ENCODE measurements around the gene EXOSC7. TPM values are rescaled to one million over a fixed set of nuclear protein-coding genes. Genes with fewer than 3 reads are reported as not detected.

EXOSC7 gene
- total RNA-seq, 1 donor from 2014 or later, result 95.5 TPM

DNA sequence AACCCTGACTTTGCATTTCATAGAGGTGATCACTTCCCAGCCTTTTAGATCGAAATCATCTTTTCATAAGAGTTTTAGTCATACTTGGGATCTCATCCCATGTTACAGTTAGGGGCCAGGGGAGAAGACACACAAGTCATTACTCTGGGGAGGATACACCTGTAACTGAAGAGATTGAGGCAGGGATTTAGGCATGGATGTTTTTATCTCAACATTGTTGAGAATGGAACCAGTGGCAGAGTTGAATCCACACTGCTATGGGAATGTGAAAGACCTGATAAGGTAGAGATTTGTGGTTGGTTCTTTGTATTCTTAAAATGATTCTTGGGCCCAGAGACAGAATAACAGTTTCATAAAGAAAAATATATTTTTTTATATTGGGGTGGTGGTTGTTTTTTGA, 33.8 kb downstream of the EXOSC7 start:
- H3K27me3 Mint-ChIP-seq, result no peaks in the 10 kb centered on the region
- H3K4me3 Mint-ChIP-seq, result no peak overlapping the region
- no peak overlapping the region for H3K27ac Mint-ChIP-seq
- peaks cover 24% of the 10 kb centered on the region for H3K4me1 Mint-ChIP-seq
- intact Hi-C loops (cut with micrococcal nuclease), result no loop called here
- H3K36me3 Mint-ChIP-seq (ENCODE audit: low read depth), result peaks cover 59% of the 10 kb centered on the region
- no peak for DNase-seq
- H3K9me3 Mint-ChIP-seq, result no peaks in the 10 kb centered on the region

DNA sequence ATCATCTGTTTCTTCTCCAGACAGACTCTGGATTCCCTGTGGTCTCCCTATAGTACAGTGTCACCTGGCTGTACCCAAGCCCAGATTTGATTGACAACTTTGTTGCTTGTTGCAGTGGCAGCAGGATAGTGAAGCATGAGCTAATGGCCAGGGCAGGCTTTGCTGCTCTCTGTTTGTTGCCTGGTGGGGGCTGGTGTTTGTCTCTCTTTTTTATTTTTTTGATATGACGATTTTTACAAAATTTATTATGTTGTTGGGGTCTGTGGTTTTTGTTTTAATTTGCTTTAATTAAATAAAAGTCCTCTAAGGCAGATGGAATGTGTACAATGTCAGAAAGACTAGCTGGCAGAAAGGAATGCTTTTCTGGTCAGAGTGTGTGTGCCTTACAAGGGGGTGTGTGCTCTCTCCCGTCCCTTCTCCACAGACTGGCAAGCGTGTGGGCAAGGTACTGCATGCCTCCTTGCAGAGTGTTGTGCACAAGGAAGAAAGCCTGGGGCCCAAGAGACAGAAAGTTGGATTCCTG, 34.8 kb downstream of the EXOSC7 start:
- H3K27ac Mint-ChIP-seq, result no peak overlapping the region
- no peak for DNase-seq
- intact Hi-C loops (cut with micrococcal nuclease), result no loop called here
- H3K27me3 Mint-ChIP-seq, result no peaks in the 10 kb centered on the region
- no peak overlapping the region for H3K4me3 Mint-ChIP-seq
- H3K36me3 Mint-ChIP-seq (ENCODE audit: low read depth), result peaks cover 49% of the 10 kb centered on the region
- no peaks in the 10 kb centered on the region for H3K9me3 Mint-ChIP-seq
- peaks cover 14% of the 10 kb centered on the region for H3K4me1 Mint-ChIP-seq

DNA sequence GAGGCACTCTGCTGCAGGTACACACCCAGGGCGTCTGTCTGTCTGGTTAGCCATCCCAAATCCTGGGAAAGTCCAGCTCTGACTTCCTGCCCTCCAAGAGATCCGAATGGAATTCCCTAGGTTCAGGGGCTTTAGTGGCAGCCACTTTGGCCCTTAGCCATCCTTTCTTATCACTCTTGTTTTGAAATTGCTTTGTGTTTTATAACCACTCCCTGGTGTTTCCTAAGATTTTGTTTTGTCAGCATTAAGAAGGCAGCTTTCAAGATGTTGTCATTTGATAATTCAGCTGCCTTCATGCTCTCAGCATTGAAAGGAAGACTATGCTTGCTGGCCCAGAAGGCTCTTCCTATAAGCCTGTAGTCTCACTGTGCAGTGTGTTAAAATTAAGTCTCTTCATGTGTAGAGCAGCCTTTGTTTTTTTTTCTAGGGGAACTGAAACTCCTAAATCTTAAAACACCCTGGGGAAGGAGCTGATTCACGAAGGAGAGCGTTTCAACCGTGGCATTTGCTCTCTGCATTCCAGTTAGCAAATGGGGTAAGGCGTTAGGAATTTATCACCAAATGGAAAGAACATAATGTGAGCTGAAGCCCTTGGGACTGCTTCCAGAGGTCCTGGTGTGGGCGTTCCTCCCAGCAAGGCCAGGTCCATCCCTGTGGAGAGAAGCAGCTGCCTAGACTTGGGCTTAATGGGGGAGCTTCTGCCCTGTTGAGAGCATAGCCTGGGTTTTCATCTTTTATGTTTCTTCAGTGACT, 35.9 kb downstream of the EXOSC7 start:
- no peak for DNase-seq
- H3K36me3 Mint-ChIP-seq (ENCODE audit: low read depth), result peaks cover 48% of the 10 kb centered on the region
- peak overlapping the region; percentile 41 for H3K27ac Mint-ChIP-seq
- peaks cover 12% of the 10 kb centered on the region for H3K4me1 Mint-ChIP-seq
- H3K27me3 Mint-ChIP-seq, result no peaks in the 10 kb centered on the region
- no peaks in the 10 kb centered on the region for H3K9me3 Mint-ChIP-seq
- intact Hi-C loops (cut with micrococcal nuclease), result no loop called here
- no peak overlapping the region for H3K4me3 Mint-ChIP-seq

DNA sequence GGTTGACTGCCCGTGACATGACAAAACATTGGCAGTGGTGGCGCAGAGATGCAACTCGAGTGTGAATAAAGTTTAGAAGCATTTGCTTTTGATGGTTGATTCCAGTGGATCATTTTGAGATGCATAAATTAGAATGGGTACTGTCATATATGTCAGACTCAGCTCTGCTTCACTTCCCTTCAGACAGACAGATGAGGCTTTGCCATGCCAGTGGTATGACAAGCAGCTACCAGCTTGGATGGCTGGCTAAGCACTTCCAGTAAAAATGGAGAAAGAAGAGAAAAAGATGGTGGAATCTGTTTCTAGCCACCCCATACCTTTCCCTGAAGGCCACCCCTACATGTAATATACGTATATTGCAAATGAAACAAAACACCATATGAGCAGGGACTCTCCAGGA, 36.5 kb downstream of the EXOSC7 start:
- no peak for DNase-seq
- Mint-ChIP-seq H3K4me1 (peaks cover 10% of the 10 kb centered on the region), H3K9me3 (no peaks in the 10 kb centered on the region), H3K4me3 (no peak overlapping the region), H3K36me3 (ENCODE audit: low read depth) (peaks cover 43% of the 10 kb centered on the region), H3K27me3 (no peaks in the 10 kb centered on the region), H3K27ac (no peak overlapping the region)
- intact Hi-C loops (cut with micrococcal nuclease), result no loop called here

DNA sequence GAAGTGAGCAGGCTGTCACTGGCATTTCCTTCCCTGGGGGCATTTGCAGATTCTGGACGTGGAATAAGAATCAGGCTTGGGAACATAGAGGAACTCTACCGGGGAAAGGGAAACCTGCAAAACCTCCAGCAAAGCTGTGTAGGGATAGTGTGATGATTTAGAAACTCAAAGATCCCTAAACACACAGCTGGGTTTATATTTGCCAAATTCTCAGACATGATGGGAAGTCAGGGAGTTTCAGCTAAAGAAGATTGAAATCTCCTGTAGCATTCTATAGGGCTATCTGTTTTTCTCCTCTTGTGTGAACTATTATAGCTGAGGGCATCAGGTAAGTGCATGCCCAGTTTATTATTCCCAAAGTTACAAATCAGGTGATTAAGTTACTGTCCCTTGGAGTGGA, 40.9 kb downstream of the EXOSC7 start:
- H3K9me3 Mint-ChIP-seq, result no peaks in the 10 kb centered on the region
- H3K36me3 Mint-ChIP-seq (ENCODE audit: low read depth), result peaks cover 23% of the 10 kb centered on the region
- H3K4me1 Mint-ChIP-seq, result peaks cover 16% of the 10 kb centered on the region
- H3K27ac Mint-ChIP-seq, result no peak overlapping the region
- no peak for DNase-seq
- no peaks in the 10 kb centered on the region for H3K27me3 Mint-ChIP-seq
- no peak overlapping the region for H3K4me3 Mint-ChIP-seq
- intact Hi-C loops (cut with micrococcal nuclease), result no loop called here

DNA sequence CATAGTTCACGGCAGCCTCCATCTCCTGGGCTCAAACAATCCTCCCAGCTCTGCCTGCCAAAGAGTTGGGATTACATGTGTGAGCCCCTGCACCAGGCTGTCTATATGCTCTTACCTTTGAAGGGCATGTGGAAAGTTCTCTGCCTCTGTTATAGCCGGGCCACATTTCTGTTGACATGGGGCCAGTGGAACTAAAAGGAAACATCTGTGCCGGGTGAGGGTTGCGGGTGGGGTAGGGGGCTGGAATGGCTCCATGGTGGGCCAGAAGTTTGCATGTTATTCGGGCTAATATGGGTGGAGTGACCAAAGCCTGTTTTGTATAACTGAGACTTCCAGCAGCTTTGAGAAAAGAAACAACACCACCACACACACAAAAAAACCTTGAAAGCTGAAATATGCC, 41.8 kb downstream of the EXOSC7 start:
- Mint-ChIP-seq H3K4me1 (peaks cover 14% of the 10 kb centered on the region), H3K4me3 (no peak overlapping the region), H3K9me3 (no peaks in the 10 kb centered on the region), H3K36me3 (ENCODE audit: low read depth) (peaks cover 16% of the 10 kb centered on the region), H3K27ac (no peak overlapping the region), H3K27me3 (no peaks in the 10 kb centered on the region)
- intact Hi-C loops (cut with micrococcal nuclease), result no loop called here
- no peak for DNase-seq

DNA sequence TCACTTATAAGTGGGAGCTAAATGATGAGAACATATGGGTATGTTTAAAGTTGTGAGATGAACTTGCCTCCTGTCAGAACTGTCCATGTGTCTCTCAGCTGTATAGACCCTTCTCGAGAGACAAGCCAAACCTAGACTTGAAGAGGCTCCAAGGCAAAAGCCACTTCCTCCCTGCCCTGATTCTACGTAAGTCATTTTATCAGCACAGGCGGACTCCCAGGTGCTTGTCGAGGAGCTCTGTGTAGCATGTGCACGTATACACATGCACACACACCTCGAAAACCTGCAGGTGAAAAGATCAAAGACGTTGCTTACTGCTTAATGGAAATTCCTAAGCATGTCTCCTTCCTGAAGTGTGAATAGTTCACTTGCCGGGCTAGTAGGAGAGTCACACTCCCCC, 44.5 kb downstream of the EXOSC7 start:
- intact Hi-C loops (cut with micrococcal nuclease), result no loop called here
- no peak overlapping the region for H3K27ac Mint-ChIP-seq

DNA sequence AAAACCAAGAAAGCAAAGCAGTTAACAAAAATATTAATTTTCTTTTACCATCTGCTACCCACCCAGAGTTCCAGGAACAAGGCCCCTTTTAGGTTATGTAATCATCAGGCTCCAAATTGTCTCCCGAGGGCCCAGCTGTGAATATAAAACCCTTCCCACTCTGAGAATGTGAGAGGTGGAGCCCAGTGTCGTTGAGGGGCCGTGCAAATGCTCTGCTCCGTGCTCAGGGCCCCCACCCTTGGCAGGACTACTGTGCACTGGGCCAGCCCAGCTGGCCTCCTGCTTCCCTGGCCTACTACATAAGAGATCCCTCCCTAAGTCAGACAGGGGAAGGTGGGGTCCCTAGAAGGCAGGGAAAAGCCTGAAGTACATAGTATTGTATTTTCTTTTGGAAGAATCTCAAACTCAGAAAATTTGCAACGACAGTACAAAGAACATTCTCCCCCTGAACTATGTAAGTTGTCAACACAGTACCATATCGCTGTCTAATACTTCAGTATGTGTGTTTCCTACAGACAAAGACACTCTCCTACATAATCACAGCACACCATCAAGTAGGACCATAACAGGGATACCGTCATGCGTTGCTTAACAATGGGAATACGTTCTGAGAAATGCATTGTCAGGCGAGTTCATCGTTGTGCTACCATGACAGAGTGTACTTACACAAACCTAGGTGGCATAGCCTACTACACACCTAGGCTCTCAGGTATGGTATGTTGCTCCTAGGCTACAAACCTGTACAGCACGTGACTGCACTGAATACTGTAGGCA, 45.7 kb downstream of the EXOSC7 start:
- Mint-ChIP-seq H3K27ac (no peak overlapping the region), H3K4me1 (peaks cover 14% of the 10 kb centered on the region), H3K27me3 (peaks cover 5% of the 10 kb centered on the region), H3K36me3 (ENCODE audit: low read depth) (peaks cover 6% of the 10 kb centered on the region), H3K4me3 (no peak overlapping the region), H3K9me3 (no peaks in the 10 kb centered on the region)
- no peak for DNase-seq
- intact Hi-C loops (cut with micrococcal nuclease), result no loop called here

More for the DNA sequence above, 44.5 kb downstream of the EXOSC7 start:
- Mint-ChIP-seq H3K27me3 (peaks cover 2% of the 10 kb centered on the region), H3K4me1 (peaks cover 14% of the 10 kb centered on the region), H3K36me3 (ENCODE audit: low read depth) (peaks cover 8% of the 10 kb centered on the region), H3K9me3 (no peaks in the 10 kb centered on the region), H3K4me3 (no peak overlapping the region)
- peak; percentile 65 for DNase-seq

DNA sequence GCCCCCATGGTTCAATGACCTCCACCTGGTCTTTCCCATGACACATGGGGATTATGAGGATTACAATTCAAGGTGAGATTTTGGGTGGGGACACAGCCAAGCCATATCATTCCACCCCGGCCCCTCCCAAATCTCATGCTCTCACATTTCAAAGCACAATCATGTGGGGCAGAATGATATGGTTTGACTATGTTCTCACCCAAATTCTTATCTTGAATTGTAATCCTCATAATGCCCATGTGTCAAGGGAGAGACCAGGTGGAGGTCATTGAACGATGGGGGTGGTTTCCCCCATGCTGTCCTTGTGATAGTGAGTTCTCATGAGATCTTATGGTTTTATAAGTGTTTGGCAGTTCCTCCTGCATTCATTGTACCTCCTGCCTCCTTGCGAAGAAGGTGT, 47.6 kb downstream of the EXOSC7 start:
- H3K36me3 Mint-ChIP-seq (ENCODE audit: low read depth), result peaks cover 1% of the 10 kb centered on the region
- DNase-seq, result no peak
- no peak overlapping the region for H3K27ac Mint-ChIP-seq
- H3K27me3 Mint-ChIP-seq, result peaks cover 9% of the 10 kb centered on the region
- H3K4me3 Mint-ChIP-seq, result no peak overlapping the region
- peaks cover 13% of the 10 kb centered on the region for H3K4me1 Mint-ChIP-seq
- intact Hi-C loops (cut with micrococcal nuclease), result no loop called here
- no peaks in the 10 kb centered on the region for H3K9me3 Mint-ChIP-seq

DNA sequence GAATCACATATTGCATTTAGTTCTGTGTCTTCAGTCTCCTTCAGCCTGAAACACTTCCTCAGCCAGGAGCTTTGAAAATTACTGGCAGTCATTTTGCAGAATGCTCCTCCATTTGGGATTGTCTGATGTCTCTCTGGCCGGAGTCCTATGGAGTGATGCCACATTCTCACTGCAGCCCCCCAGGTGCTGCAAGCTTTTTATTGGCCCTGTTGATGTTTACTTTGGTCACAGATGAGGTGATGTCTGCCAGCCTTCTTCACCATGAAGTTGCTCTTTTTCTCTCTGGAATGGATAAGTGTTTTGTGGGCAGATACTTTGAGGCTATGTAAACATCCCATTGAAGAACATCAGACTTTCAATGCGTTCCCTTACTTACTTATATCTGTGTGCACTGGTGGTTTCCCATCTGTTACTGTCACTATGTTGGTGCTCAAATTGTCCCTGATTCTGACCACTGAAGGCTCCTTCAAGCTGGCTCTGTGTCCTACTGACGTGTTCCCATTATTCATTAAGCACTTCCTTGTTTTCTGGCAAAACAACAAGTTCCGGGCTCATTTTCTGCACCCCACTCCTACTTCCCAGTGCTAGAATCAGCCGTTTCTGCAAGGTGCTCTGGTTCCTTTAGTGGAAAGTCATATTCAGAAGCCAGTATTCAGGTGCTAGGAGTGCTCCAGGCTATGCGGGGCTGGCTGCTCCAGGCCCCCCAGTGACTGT, 48.7 kb downstream of the EXOSC7 start:
- Mint-ChIP-seq H3K27me3 (peaks cover 9% of the 10 kb centered on the region), H3K36me3 (ENCODE audit: low read depth) (no peaks in the 10 kb centered on the region), H3K4me3 (no peak overlapping the region), H3K4me1 (peaks cover 11% of the 10 kb centered on the region), H3K27ac (no peak overlapping the region), H3K9me3 (no peaks in the 10 kb centered on the region)
- no peak for DNase-seq
- intact Hi-C loops (cut with micrococcal nuclease), result no loop called here

DNA sequence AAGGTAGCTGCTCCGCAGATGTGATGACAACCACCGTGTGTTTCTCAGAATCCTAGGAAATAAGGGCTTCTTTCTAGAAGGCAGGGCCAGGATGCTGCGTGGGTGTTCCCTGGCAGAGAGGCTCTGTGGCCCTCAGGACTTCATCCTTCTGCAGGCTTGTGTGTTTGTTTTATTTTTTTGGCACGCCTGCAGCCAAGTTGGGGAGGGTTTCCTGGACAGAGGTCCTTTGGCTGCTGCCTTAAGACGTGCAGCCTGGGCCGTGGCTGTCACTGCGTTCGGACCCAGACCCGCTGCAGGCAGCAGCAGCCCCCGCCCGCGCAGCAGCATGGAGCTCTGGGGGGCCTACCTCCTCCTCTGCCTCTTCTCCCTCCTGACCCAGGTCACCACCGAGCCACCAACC, 50.0 kb downstream of the EXOSC7 start, which contains the start of gene CLEC3B:
Gene CLEC3B, plus strand, starts transcription at position 266 of the 400 bp plus-strand sequence. Its CDS starts 60 bp downstream, at position 326.
- Mint-ChIP-seq H3K36me3 (ENCODE audit: low read depth) (no peaks in the 10 kb centered on the region), H3K4me3 (no peak within 1 kb of the TSS), H3K4me1 (peaks cover 2% of the 10 kb centered on the region), H3K27me3 (peaks cover 9% of the 10 kb centered on the region), H3K27ac (no peak within 1 kb of the TSS), H3K9me3 (no peaks in the 10 kb centered on the region)
- intact Hi-C loops (cut with micrococcal nuclease), result no loop called here
- DNase-seq, result no peak

DNA sequence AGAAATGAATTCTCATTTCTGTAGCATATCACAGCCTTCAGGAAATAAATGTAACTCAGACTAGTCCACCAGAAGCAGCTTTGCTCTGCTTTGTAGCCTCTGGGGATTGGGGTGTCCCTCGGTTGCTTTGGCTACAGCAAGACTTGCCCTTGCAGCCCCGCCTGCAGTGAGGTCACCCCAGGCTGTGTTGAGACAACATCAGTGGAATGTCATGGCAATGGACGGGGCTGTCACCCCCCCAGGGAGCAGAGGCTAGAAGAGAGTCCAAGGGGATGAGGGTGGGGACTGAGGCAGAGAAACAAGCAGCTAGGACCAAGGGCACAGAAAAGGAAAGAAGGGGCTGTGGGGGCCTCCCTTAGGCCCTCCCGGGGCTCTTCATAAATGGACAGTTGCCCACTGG, 50.9 kb downstream of the EXOSC7 start:
- Mint-ChIP-seq H3K27me3 (peaks cover 9% of the 10 kb centered on the region), H3K4me1 (no peaks in the 10 kb centered on the region), H3K4me3 (no peak overlapping the region), H3K9me3 (no peaks in the 10 kb centered on the region), H3K36me3 (ENCODE audit: low read depth) (no peaks in the 10 kb centered on the region), H3K27ac (no peak overlapping the region)
- intact Hi-C loops (cut with micrococcal nuclease), result no loop called here
- no peak for DNase-seq

DNA sequence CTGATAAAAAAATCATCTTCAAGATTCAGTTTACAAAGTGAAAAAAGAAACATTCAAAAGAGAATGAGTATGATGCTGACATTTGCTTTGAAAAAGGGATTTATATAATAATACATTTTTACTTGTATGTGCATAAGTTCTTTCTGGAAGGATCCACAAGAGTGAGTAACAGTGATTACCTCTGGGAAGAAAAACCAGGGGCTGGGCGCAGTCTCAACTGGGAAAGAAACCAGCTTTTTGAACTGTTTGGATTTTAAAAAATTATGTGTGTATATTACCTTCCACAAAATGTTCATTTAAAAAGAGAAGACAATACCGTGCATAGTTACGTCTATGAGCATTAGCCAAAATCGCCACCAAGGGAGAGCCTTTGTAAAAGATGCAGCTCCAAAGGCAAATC, 51.4 kb downstream of the EXOSC7 start:
- intact Hi-C loops (cut with micrococcal nuclease), result no loop called here
- no peak overlapping the region for H3K27ac Mint-ChIP-seq

DNA sequence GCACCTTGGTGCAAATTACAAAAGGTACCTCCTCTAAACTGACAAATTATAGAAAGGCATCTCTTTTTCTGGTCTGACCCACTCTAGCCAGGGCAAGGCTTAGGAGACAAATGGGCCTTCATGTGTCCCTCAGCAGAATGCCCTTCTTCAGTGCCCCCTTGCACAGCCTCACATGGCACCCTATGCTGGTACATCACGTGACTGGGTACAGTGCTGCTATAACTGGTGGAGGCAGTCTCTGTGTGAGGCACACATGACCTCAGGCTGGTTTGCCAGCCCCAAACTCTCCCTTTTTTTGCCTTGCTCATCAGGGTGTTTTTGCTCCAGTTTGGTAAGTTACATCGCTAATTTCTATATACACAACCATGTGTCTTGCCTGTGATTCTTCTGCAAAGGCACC, 53.2 kb downstream of the EXOSC7 start:
- no peak overlapping the region for H3K4me3 Mint-ChIP-seq

More for the DNA sequence above, 51.4 kb downstream of the EXOSC7 start:
- no peak for DNase-seq
- Mint-ChIP-seq H3K27me3 (peaks cover 9% of the 10 kb centered on the region), H3K9me3 (no peaks in the 10 kb centered on the region), H3K4me1 (no peaks in the 10 kb centered on the region), H3K36me3 (ENCODE audit: low read depth) (no peaks in the 10 kb centered on the region), H3K4me3 (no peak overlapping the region)

More for the DNA sequence above, 53.2 kb downstream of the EXOSC7 start:
- H3K9me3 Mint-ChIP-seq, result no peaks in the 10 kb centered on the region
- H3K36me3 Mint-ChIP-seq (ENCODE audit: low read depth), result no peaks in the 10 kb centered on the region
- H3K4me1 Mint-ChIP-seq, result peaks cover 1% of the 10 kb centered on the region
- peaks cover 13% of the 10 kb centered on the region for H3K27me3 Mint-ChIP-seq
- intact Hi-C loops (cut with micrococcal nuclease), result no loop called here
- DNase-seq, result no peak
- H3K27ac Mint-ChIP-seq, result no peak overlapping the region
